GM12874 (cell line): ENCODE results near the gene MPP7.

ENCODE experiments used
- TF ChIP-seq, protein P1 (sequence below): IDR thresholded peaks from 2 replicates; pipeline ENCODE4 v1.5.1; 2011; ENCODE audit warnings: low read depth, mild to moderate bottlenecking, control low read depth, low read length, moderate library complexity; ENCODE audit not compliant: insufficient read depth

The MPP7 gene

GRCh38 chr10:28304032-28304571, 1.2 kb upstream of the MPP7 start:
- TF ChIP-seq, protein P1, sequence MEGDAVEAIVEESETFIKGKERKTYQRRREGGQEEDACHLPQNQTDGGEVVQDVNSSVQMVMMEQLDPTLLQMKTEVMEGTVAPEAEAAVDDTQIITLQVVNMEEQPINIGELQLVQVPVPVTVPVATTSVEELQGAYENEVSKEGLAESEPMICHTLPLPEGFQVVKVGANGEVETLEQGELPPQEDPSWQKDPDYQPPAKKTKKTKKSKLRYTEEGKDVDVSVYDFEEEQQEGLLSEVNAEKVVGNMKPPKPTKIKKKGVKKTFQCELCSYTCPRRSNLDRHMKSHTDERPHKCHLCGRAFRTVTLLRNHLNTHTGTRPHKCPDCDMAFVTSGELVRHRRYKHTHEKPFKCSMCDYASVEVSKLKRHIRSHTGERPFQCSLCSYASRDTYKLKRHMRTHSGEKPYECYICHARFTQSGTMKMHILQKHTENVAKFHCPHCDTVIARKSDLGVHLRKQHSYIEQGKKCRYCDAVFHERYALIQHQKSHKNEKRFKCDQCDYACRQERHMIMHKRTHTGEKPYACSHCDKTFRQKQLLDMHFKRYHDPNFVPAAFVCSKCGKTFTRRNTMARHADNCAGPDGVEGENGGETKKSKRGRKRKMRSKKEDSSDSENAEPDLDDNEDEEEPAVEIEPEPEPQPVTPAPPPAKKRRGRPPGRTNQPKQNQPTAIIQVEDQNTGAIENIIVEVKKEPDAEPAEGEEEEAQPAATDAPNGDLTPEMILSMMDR = no peak

DNA sequence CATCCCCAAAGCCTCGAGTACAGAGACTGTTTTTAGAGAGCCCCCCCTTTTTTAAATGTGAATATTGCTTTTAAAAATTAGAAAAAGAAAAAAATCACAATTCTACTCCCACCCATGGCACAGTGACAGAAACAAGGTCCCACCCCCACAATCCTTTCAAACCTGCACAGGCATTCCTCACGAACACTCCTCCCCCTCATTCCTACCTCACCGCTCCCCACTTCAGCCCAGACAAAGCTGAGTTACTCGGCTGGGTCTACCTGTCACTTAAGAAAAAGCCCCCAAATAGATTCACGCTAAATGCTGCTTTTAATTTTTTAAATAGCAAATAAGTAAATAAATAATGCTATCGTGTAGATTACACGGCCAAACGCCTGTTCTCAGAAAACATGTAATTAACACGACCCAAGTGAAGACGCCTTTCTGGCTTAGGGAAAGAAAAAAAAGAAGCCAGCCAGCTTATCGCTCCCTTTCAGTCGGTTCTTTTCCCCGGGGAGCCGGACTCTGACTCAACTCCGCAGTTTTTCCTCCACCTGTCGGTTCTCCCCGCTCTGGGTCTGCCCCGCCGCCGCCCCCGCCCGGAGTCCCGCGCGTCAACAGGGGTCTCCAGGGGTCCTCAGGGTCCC, 739 bp downstream of the MPP7 start:
- TF ChIP-seq, protein P1 = no peak

GRCh38 chr10:28300027-28300426, 2.8 kb downstream of the MPP7 start:
- TF ChIP-seq, protein P1 = no peak

DNA sequence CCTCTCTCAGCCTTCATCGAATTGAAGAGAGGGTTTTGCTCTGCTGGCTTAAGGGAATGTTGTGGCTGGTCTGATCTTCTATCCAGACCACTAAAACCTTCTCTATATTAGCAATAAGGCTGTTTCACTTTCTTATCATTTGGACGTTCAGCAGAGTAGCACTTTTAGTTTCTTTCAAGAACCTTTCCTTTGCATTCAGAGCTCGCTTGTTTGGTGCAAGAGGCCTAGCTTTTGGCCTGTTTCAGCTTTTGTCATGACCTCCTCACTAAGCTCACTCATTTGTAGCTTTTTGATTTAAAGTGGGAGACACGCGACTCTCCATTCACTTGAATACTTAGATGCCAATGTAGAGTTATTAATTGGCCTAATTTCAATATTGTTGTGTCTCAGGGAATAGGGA, 3.9 kb downstream of the MPP7 start:
- TF ChIP-seq, protein P1 = no peak

DNA sequence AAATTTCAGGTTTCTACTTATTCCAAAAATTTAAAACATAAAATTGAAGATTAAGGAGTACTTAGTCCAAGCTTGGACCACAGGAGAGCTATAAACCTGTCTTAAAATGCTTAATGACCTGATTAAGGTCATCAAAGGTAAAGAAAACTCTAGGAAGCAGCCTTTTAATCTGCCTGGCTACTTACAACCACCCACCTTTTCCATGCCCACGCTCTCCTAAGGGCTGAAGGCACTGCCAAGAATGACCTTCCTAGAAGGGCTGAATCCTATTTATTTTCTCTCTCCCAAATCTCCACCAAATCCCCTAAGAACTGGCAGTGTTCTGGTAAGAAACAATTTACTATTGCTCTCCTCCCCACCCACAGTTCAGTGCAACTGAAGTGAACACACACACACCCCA, 6.8 kb downstream of the MPP7 start:
- TF ChIP-seq, protein P1 = no peak

DNA sequence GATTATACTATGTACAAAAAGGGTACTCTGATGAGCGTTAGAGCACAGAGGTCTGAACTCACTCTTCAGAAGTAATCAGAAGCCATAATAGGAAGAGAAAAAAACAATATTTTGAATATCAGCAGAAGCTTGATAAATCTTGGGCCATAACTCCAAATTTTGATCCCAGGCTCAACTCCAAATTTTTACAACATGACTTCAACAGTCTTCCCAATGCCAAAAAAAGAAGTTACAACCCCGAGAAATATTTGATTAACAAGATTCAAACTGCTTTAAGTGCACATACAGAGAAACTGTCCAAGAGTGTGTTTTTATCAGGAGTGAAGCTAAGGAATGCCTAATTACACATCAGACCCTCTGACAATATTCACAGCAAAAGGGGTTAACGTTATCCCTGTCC, 7.5 kb downstream of the MPP7 start:
- TF ChIP-seq, protein P1 = no peak

DNA sequence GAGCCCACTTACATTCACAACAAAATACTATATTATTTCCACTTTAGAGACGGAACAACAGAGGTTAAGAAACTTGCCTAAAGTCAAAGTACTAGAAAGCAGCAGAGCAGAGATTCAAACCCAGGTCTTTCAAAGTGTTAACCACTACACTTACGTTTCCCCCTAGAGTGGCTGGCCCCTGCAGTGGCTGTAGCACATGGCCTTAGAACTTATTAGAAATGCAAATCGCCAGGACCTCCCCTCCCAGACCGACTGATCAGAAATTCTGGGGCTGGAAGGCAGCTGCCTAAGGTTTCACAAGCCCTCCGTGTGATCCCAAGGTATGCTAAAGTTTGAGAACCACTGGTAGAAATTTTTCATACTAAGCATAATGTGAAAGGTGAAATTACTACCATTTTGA, 8.1 kb downstream of the MPP7 start:
- TF ChIP-seq, protein P1 = no peak
